HG03095 (cell line): ENCODE results near the gene CD59.
"Not testable (repeated sequence)": the region's sequence is repeated elsewhere in the genome, so short reads cannot be mapped to it uniquely, and the experiment has no call there.

Source experiments
- ATAC-seq: cut with Tn5 transposase; IDR thresholded peaks from one replicate; pipeline ENCODE4 v1.9.1; 2021; ENCODE audit warnings: moderate library complexity; ENCODE audit not compliant: unreplicated experiment

Gene CD59

DNA sequence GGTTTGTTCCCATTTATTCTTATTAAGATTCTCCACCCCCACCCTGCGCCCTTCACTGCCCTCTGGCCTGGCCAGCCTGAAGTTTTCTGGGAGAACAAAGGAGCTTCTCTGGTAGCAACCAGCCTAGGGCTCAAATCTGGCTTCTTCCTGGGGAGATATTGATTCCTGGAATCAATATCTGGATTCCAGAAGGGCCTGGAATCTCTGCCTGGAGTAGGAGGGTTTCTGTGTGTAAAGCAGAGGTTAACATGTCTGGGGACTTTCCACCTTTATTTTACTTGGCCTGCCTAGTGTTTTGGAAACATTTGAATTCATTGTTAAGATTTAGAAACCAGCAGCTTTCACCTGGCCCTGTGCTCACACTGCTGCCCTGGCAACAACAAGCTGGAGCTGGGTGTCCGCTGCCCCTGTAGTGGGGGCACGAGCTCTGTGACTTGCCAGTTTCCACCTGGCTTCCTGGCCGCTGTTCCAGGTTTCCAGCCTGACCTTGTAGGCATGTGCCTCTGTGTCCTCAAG lies 41.1 kb downstream of the CD59 start:
- no peak for ATAC-seq

DNA sequence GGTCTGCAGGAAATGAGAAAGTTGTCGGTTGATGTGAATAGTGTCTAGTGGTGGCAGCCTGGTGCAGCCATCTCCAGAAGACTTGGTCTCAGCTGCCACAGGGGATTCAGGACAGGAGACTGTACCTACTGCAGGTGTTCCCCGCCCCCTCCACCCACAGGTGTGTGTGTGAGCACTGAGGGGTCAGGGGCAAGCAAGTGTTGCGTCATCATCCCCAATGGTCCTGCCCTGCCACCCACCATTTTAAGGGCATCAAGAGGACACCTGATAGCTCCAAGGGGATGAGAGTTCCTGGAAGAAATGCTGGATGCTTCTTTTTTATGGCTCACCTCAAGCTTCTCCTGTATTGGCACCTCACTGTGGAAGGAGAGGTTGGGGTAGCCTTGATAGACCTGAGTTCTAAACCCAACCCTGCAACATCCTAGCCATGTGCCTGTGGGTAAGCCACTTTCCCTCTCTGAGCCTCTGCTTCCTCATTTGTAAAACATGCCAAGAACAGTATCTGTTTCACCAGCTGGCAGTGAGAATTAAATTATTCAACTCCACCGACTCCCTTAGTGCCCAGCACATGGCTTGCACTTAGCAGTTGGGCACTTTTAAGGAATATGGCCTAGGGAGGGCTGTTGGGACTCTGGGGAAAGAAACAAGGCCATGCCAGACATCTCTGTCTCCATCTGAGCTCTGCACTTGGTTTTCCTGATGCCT lies 41.7 kb downstream of the CD59 start:
- ATAC-seq = no peak

DNA sequence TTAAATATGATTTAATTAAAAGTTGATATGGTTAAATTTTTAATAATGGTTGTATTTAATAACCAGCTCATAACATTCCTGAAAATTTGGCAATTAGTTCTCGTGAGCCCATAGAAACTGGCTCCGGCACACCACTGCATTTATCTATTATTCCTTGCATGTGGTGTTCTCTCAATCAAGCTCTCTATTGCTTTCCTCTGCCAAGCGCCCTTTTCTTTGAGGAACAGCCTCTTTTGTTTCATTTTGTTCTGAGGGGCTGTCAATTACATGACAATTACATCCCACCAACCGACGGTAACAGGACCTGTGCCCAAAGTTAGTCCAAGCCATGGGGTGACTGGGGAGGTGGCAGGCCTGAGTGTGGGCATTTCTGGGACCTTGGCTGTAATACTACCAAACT lies 43.7 kb downstream of the CD59 start:
- no peak for ATAC-seq

DNA sequence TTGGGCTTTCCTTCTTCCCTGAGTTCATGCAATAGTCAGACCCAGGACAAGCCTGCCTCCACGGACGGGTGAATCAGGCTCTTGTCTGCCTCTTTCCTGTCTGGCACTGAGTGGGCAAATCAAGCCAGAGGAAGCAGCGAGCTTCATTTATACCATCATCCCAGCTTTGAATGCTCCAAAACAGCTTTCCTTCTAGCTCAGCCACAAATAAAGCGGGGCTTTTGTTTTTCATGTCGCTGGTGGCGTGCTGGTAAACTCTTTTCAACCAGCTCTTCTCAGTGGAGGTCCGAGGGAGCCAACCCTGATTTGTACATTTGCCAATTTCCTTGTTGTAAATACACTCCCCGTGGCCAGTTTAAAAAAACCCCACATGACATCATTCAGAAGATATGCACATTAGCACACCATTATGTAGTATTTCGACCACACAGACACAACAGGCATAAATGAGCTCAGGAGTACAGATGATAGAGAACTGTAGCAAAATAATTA lies 44.2 kb downstream of the CD59 start:
- ATAC-seq = no peak

DNA sequence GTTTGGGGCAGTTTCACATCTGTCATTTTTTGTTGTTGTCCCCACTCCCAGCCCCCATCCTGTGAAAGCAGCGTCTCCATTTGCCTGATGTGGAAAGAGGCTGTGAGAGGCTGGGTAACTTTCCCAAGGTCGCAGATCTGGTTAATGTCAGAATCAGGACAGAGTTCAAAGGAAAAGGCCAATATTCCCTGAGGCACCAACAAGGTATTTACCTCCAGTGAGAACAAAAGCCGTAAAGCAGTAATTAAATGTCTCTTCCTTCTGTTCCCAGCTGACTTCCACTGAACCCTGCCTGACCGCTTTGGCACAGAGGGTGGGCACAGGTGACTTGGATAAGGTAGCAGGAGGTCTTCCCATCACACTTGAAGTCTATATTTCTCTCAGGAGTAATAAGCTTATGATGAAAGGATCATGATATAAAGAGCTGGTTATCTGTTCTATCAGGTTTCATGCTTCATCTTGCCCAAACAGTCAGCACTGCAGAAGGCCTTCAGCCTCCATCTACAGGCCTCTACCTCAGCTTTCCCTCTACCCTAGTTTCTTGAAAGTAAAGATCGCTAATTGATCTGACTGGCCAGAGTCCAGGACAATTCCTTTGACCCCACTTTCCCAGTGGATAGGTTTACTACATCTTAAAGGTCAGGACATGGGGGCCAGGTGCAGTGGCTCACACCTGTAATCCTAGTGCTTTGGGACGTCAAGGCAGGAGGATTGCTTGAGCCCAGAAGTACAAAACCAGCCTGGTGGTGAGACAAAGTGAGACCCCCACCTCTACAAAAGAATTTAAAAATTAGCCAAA lies 45.0 kb downstream of the CD59 start:
- no peak for ATAC-seq

DNA sequence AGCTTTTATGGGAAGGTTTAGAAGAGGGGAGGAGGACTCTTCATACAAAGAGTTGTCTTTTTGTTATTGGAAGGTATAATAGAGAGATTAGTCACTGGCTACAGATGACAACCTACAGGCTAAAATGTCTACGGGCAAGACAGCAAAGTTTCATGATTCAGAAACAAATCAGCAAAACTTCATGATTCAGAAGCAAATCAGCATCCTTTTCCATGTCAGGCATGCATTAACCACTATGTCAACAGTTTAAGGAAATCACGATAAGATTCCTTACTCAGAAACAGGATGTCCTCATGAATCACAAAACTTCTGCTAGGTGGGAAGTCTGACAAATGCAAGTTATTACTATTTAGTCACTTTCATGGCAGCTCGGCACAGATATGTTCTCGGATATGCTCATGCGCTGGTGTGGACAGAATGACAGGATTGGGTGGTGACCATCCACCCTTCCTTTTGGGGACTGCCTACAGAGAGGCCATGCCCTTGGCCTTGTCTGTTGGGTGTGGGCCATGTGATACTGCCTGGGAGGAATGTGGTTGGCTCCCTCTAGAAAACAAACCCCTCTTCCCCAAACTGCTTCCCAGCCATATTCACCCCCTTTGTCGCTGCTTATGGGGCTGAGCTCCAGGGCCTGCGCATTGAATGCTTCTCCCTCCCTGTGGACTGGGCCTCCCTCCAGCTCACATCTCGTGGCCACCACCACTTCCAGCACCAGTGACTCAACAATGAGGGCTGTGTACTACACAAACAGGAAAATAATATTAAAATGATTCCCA lies 45.7 kb downstream of the CD59 start:
- ATAC-seq = no peak

DNA sequence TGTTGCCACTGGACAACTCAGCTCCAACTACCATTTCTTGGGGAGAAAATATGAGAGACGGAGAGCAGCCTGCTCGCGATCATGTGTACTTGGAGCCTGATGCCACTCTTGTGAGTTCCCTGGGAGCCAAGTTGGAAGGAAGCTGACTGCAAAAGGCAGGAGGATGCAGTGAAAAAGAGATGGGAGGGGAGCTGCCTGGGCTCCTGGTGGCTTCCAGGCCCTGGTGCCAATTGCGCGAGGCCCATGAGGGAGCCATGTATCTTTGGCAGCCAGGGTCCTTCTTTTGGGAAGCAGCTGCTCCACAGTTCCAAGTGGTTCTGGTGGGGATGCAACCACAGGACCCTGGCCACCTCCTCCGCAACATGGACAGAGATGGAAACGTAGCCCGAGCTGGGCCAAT lies 46.7 kb downstream of the CD59 start:
- no peak for ATAC-seq

DNA sequence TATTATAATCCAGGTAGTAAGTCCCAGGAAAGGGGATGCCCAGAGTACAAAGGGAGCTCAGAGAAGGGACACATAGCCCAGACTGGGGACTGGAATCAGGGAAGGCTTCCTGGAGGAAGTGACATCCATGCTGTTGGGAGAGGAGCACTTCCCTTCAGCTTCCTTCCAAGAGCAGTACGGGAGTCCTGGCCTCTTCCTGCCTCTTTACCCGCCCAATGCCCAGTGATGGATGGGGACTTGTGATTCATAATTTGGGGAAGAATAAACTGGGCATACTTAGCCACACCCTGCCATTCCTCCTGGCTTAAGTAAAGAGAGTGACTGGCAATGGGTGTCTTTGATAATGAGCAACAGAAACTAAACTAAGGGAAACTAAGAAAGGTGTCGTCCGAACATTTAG lies 47.1 kb downstream of the CD59 start:
- no peak for ATAC-seq

DNA sequence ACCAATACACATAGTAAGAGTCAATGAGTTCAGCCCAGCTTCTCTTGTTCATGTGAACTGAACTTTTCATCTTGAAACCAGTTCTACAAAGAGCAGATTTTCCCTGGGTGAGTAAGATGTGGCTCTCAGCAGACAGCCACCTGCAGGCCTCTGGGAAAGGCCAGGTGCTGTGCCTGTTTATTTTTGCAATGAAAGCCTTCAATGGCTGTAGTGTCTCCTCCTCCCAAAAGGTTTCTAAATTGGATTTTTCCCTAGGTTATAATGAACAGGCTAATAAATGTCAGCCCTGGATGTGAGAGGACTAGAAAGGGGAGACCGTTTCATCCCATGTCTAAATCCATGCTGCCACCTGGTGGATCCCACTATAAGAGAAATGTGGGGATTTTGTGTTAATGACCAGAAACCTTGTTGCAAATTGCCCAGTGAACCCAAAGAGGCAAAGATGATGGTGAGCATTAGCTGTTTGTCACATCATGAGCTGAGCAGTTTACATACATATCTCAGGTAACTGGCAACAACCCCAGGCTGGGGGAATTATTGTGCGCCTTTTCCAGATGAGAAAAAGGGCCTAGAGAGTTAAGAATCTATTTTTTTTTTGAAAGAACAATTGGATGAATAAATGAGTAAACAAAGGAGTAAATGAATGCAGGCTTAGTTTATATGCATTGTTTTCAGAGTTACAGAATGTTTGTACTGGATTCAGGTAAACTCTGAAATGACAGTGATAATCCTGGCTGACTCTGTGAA lies 48.3 kb downstream of the CD59 start:
- peak; percentile 52 for ATAC-seq

DNA sequence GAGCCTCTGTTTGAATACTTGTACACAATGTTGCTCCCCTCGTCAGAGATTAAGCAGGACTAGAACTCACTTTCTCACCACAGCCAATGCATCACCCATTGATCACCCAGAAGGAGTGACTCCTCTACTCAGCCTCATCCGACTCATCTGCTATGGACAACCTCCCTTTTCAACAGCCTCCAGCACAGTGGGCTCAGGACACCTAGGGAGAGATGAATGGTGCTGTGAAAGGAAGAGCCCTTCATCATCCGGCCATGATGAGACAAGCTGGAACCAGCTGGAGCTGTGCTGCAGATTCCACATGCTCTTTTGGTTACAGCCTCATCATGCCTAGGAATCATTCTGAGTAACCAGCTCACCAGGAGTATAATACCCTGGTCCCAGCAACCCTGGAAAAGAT lies 51.1 kb downstream of the CD59 start:
- no peak for ATAC-seq

DNA sequence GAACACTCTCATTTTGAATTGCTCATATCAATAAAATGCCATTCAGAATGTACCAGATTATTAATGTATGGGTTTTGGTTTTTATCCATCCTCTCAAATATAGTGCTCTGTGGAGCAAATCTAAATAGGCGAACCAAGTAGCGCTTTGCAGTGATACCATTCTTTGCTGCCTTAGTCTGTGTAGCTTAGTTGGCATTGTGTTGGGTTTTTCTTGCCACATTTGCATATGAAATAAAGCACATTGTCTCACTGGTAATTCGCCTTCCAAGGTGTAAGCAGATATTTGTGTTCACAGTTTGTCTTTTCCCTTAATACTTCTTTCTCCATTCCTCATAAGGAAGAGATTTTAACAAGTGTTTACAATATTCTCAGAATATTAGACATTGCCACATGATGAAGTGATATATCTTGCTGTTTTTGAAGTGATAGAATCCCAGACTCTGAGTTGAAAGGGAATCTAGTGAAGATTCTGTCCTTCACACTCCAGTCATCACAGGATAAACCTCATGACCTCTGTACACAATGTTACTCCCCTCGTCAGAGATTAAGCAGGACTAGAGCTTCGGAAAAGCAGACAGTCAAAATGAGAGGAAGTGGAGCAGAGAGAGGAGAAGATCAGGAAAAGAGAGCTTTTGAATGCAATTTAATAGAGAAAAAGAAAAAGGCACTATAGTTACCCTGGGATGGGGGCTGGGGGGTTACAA lies 52.1 kb downstream of the CD59 start:
- ATAC-seq = no peak

DNA sequence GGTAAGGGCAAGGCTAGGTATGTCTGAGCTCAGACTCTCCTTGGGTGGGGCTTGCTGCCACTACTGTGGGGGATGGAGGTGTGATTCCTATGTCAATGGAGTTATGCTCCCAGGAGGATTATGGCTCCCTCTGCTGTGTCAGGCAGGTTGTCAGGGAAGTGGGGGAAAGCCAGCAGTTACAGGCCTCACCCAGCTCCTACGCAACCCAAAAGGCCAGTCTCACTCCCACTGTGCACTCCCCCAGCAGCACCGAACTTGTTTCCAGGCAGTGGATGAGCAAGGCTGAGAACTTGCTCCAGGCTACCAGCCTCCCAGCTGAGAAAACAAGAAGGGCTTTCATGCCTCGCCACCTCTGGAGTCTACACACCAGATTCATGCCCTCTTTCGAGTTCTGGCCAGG lies 53.8 kb downstream of the CD59 start:
- ATAC-seq = no peak

DNA sequence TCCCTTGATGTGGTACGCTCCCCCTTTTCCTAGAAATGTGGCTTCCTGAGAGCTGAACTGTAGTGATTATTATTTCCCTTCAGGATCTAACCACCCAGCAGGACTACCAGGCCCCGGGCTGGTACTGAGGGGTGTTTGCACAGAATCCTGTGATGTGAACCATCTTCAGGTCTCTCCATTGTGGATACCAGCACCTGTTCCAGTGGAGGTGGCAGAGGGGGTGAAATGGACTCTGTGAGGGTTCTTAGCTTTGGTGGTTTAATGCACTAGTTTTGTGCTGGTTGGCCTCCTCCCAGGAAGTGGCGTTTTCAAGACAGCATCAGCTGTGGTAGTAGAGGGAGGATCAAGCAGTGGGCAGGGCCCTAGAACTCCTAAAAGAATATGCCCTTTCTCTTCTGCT lies 54.2 kb downstream of the CD59 start:
- no peak for ATAC-seq

DNA sequence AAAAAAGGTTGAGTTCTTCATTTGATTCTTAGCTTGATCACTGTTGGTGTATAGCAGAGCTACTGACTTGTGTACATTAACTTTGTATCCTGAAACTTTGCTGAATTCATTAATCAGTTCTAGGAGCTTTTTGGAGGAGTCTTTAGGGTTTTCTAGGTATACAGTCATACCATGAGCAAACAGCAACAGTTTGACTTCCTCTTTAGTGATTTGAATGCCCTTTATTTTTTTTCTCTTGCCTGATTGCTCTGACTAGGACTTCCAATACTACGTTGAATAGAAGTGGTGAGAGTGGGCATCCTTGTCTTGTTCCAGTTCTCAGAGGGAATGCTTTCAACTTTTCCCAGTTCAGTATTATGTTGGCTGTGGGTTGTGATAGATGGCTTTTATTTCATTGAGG lies 57.6 kb downstream of the CD59 start:
- ATAC-seq = not testable (repeated sequence)

DNA sequence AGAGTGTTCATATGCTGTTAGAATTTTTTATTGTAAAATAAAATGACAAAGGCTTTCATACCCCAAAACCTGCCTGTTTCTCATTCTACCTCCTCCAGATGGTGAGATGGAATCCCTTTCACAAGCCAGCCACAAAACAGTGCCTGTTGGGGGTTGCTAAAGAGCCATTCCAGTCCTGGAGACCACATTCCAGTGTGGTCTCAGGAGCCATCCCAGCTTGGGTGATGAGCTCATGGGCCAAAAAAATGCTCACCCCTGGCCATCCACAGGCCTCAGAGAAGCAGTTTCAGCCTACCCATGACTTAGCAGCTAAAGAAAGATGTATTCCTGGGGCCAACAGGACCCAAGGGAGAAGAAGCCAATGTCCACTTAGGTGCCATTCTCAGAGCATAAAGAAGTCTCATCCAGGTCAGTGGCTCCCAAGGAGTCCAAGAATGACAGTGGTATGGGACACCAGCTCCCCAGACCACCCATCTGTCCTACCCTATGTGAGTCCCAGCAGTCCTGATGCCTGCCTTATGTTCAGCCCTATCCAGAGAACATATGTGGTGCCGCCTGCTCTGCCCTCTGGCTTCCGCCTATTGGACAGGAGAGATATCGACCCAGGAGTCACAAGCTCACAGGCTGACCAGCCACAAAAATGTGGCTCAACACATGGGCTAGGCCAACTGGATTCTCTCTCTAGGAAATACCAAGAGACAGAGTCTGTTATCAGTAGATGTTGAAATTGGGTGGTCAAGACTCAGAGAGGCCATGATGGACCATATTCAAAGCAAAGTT lies 62.0 kb downstream of the CD59 start:
- no peak for ATAC-seq

DNA sequence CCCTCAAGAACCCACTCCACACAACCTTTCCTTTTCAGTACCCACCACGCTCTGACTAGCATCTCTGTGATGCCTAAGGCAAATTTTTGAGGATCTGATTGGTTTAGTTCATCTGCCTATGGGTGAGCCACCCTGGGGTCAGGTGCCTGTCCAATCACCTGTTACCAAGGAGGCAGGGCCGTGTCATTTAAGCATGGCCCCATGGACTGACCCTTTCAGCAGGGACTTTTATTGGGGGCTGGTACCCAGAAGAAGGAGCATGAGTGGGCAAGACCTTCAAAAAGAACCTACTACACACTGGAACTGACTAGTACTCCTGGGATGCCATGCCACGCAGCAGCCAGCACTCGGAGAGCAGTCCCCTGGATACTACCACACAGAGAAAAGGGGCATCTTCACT lies 64.0 kb downstream of the CD59 start:
- ATAC-seq = no peak

DNA sequence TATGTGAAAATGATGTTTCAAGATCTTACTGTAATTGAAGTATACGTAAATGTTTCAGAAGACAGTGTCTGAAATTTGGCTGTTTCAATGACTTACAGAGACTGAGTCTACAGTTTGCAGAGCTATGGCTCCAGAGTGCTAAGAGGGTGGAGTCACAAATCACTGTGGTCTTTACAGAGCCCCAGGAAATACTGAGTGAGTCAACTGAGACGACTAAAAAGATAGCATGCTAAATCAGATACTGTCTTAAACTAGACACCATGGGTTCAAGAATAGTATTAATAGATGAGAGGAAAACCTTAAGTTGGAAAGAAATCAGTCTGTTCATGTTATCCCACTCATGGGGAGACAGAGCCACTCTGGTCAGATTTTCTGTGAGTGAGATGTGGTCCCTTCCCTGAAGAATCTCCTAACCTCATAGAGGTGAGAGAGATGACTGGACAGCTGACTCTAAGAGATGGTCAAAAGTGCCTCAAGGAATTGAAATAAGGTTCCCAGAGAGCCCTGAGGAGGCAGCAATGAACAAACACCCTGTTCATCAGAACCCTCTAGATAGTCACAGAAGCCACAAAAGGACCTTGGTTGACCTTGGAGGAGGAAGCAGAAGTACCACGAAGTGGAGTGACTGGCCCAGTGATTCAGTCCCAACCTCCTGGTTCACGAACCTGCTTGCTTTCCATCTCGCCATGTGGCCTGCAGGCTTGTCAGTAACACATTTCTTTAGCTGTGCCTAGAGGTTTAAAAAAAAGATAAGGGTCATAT lies 65.8 kb downstream of the CD59 start:
- ATAC-seq = no peak

DNA sequence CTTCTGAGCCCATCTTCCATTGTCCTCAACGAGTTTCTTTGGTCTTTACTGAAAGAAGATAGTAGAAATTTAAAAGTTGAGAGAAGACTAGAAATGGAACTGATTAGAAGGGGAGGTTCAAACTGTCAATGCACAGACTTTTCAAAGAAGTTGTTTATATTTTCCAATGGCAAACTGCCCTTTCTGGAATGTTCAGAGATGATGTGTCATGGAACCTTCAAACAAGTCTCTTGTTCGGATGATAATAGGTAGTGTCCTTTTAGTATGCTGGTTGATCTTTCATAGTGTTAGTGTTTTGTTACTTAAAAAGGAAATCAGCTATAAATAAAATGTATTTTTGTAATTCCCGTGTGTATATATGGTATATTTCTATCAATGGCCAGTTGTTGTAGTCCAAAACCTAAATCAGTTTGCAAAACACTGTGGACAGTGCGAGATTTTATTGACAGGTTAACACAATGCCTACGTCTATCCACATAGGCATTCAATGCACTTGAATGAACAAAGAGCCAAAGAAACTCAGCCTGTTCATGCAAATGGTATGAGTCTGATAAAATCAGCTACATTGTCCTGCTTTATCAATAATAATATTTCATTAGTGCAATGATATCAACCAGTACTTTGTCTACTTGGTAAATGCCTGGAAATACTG lies 66.5 kb downstream of the CD59 start:
- ATAC-seq = no peak
